ENCODE results near the gene SULF2. TPM values are rescaled to one million over a fixed set of nuclear protein-coding genes. Genes with fewer than 3 reads are reported as not detected.

The SULF2 gene
- total and polyA plus RNA-seq, 2 donors (not counting 1 experiment from before 2014, with no cell fraction given): 1.2 to 1.7 TPM

GRCh38 chr20:47677635-47678453, 107.4 kb downstream of the SULF2 start:
- ChIA-PET CTCF (interaction anchor here (0.6 to 12.8 kb wide), 20 partner anchors 11 to 1360 kb away, joined by 3 to 299 read pairs (median 4); no protein-coding TSS in a partner anchor), POLR2A (no interaction called here)
- Mint-ChIP-seq H3K4me1 (peaks cover 1% of the 10 kb centered on the region), H3K4me3 (no peak overlapping the region), H3K27me3 (peaks cover 5% of the 10 kb centered on the region), H3K27ac (no peak overlapping the region), H3K9me3 (ENCODE audit: insufficient read depth) (no peaks in the 10 kb centered on the region)
- Histone ChIP-seq H3K27me3 (replicated peaks in 1 of 4; ENCODE audit: control extremely low read depth in 1 of 4, control insufficient read depth in 3 of 4, insufficient read depth in 4 of 4, low read length in 3 of 4) (peaks cover 0 to 2% (median 0%) of the 10 kb centered on the region in 4 experiments), H3K4me2 (replicated peaks; ENCODE audit: low read depth, low read length, poor library complexity, severe bottlenecking) (no peak overlapping the region), H4K20me1 (ENCODE audit: control insufficient read depth, insufficient read depth, low read length, poor library complexity, severe bottlenecking) (no peaks in the 10 kb centered on the region), H3K4me3 (ENCODE audit: control extremely low read depth in 1 of 5, extremely low read depth in 1 of 5, insufficient read depth in 1 of 5, low read depth in 2 of 5, low read length in 4 of 5) (no peak overlapping the region), H3K4me1 (ENCODE audit: control insufficient read depth in 2 of 2, insufficient read depth in 2 of 2, low read length in 2 of 2) (no peaks in the 10 kb centered on the region), H3K79me2 (ENCODE audit: control insufficient read depth, insufficient read depth, low read length) (no peaks in the 10 kb centered on the region), H2AFZ (ENCODE audit: insufficient read depth, low read depth, low read length, poor library complexity, severe bottlenecking) (no peak overlapping the region), H3K27ac (ENCODE audit: low read length in 2 of 2) (no peak overlapping the region), H3K36me3 (replicated peaks in 1 of 2; ENCODE audit: control extremely low read depth in 1 of 2, control insufficient read depth in 1 of 2, extremely low read depth in 1 of 2, insufficient read depth in 2 of 2, low read length in 1 of 2) (no peaks in the 10 kb centered on the region), H3K9me3 (ENCODE audit: control extremely low read depth in 1 of 3, control insufficient read depth in 2 of 3, insufficient read depth in 1 of 3, low read length in 2 of 3) (peaks cover 0 to 3% (median 0%) of the 10 kb centered on the region in 3 donors), H3K9ac (ENCODE audit: low read length) (no peak overlapping the region)
- WGBS (ENCODE audit: insufficient coverage): 45% methylated on average over 13 of the region's 15 CpGs
- ATAC-seq (ENCODE audit: low read depth) (peak; percentile 72), DNase-seq (peak; percentile 79)
- intact Hi-C loops (cut with micrococcal nuclease): loop anchor here (1.0 to 5.0 kb wide), 3 partner anchors 49 to 943 kb away; no protein-coding TSS in a partner anchor
- TF ChIP-seq CTCF (IDR thresholded peaks at IDR 0.05): peak; percentile 88
- TF ChIP-seq EZH2 (IDR thresholded peaks at IDR 0.05; ENCODE audit: borderline replicate concordance, insufficient read depth, low read depth, low read length, poor library complexity, severe bottlenecking): no peak
